Activated CD8-positive, alpha-beta T cell treated with anti-CD3 and anti-CD28 coated beads, Interleukin-2, amount 10 ng/mL, durations not matched to agents 7 days and 5 days (primary cell): ENCODE data around the gene OR51G1. TPM values are rescaled to one million over a fixed set of nuclear protein-coding genes. Genes with fewer than 3 reads are reported as not detected.
"Not testable (repeated sequence)": the region's sequence is repeated elsewhere in the genome, so short reads cannot be mapped to it uniquely, and the experiment has no call there.

Experiments
- ATAC-seq: fragments of 150-1000 bp; cut with Tn5 transposase; one replicate; pipeline ENCODE4 v1.10.0; 2021; ENCODE audit warnings: moderate library complexity
- CTCF ChIA-PET: fragments of 350-600 bp; sonication (Branson Sonifier 250); formaldehyde crosslinking; loops from one replicate; lab custom pipeline; 2021; ENCODE audit warnings: antibody characterized with exemption; lab: Charles Lee
- POLR2A ChIA-PET: fragments of 350-600 bp; sonication (Branson Sonifier 250); formaldehyde crosslinking; loops from one replicate; lab custom pipeline; 2021; ENCODE audit warnings: antibody characterized with exemption; lab: Charles Lee
- DNase-seq: peaks from one replicate; pipeline ENCODE4 v3.0.0-alpha.2; 2020
- H3K27ac Mint-ChIP-seq: one replicate; pipeline ENCODE4 v1.8.0; 2021; ENCODE audit warnings: mild to moderate bottlenecking, mixed read lengths
- H3K27me3 Mint-ChIP-seq: one replicate; pipeline ENCODE4 v1.8.0; 2021; ENCODE audit warnings: low read depth, mixed read lengths
- H3K36me3 Mint-ChIP-seq: one replicate; pipeline ENCODE4 v1.8.0; 2021; ENCODE audit warnings: low read depth, mixed read lengths
- H3K4me1 Mint-ChIP-seq: one replicate; pipeline ENCODE4 v1.8.0; 2021; ENCODE audit warnings: low read depth, mixed read lengths
- H3K4me3 Mint-ChIP-seq: one replicate; pipeline ENCODE4 v1.8.0; 2021; ENCODE audit warnings: mild to moderate bottlenecking, mixed read lengths
- H3K9me3 Mint-ChIP-seq: one replicate; pipeline ENCODE4 v1.8.0; 2022; ENCODE audit warnings: mixed read lengths; ENCODE audit not compliant: insufficient read depth
- total RNA-seq, 2 experiments: library from RNA; stranded (reverse); gene quantifications; one replicate each; pipeline ENCODE4 v1.2.3, GENCODE V29; 2021

Gene OR51G1, protein sequence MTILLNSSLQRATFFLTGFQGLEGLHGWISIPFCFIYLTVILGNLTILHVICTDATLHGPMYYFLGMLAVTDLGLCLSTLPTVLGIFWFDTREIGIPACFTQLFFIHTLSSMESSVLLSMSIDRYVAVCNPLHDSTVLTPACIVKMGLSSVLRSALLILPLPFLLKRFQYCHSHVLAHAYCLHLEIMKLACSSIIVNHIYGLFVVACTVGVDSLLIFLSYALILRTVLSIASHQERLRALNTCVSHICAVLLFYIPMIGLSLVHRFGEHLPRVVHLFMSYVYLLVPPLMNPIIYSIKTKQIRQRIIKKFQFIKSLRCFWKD
- not detected for total RNA-seq

- ChIA-PET CTCF (no interaction called here), POLR2A (no interaction called here)
- no peak within 1 kb of the TSS for H3K4me3 Mint-ChIP-seq
- no peaks in the 10 kb centered on the region for H3K27me3 Mint-ChIP-seq
- no peaks in the 10 kb centered on the region for H3K4me1 Mint-ChIP-seq
- no peak within 1 kb of the TSS for H3K27ac Mint-ChIP-seq
- DNase-seq (no peak), ATAC-seq (no peak)
- no peaks in the 10 kb centered on the region for H3K9me3 Mint-ChIP-seq
- no peaks in the 10 kb centered on the region for H3K36me3 Mint-ChIP-seq
Observed at GRCh38 chr11:4924239-4924638, at the start of gene OR51G1. Gene OR51G1, minus strand, starts transcription at chr11:4924339. Its CDS starts 0 bp downstream, at chr11:4924339.

DNA sequence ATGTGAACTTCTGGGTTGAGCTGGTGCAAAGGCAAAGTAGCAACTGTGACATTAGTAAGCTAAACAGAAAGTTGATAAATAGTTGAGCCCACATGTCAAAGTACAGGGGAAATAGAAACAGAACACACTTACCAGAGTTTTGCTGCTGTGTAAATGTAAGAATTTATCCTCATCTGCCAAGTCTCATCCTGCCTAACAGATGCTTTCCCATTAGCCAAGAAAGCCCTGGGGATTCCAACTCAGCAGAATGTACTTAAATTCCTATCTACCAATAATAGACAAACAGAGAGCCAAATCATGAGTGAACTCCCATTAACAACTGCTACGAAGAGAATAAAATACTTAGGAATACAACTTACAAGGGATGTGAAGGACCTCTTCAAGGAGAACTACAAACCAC is 38.7 kb upstream of the OR51G1 start:
- ChIA-PET POLR2A (no interaction called here), CTCF (no interaction called here)
- DNase-seq, result no peak
- Mint-ChIP-seq H3K36me3 (no peaks in the 10 kb centered on the region), H3K27me3 (no peaks in the 10 kb centered on the region), H3K27ac (no peak overlapping the region), H3K4me1 (no peaks in the 10 kb centered on the region), H3K9me3 (no peaks in the 10 kb centered on the region), H3K4me3 (no peak overlapping the region)
- ATAC-seq, result no peak

- no peak overlapping the region for H3K27ac Mint-ChIP-seq
- no peak overlapping the region for H3K4me3 Mint-ChIP-seq
- no peaks in the 10 kb centered on the region for H3K9me3 Mint-ChIP-seq
- no peaks in the 10 kb centered on the region for H3K4me1 Mint-ChIP-seq
- ATAC-seq, result no peak
- DNase-seq, result no peak
- no peaks in the 10 kb centered on the region for H3K36me3 Mint-ChIP-seq
- H3K27me3 Mint-ChIP-seq, result no peaks in the 10 kb centered on the region
- CTCF ChIA-PET, result no interaction called here
- POLR2A ChIA-PET, result no interaction called here
Observed at GRCh38 chr11:4960877-4961276, 36.7 kb upstream of the OR51G1 start.

GRCh38 chr11:4957396-4957795 is 33.3 kb upstream of the OR51G1 start:
- no peak overlapping the region for H3K27ac Mint-ChIP-seq
- H3K4me3 Mint-ChIP-seq, result no peak overlapping the region
- no peaks in the 10 kb centered on the region for H3K4me1 Mint-ChIP-seq

GRCh38 chr11:4955613-4956012 is 31.5 kb upstream of the OR51G1 start, which contains the start of gene OR51A2:
Gene OR51A2, minus strand, starts transcription at chr11:4955713. Its CDS starts 0 bp downstream, at chr11:4955713.
- POLR2A ChIA-PET, DNase-seq, H3K4me3 Mint-ChIP-seq, H3K4me1 Mint-ChIP-seq, H3K27ac Mint-ChIP-seq, H3K27me3 Mint-ChIP-seq, H3K9me3 Mint-ChIP-seq, H3K36me3 Mint-ChIP-seq, CTCF ChIA-PET, ATAC-seq: not testable (repeated sequence)

More at GRCh38 chr11:4957396-4957795, 33.3 kb upstream of the OR51G1 start:
- H3K27me3 Mint-ChIP-seq, result no peaks in the 10 kb centered on the region
- CTCF ChIA-PET, result no interaction called here
- DNase-seq (no peak), ATAC-seq (no peak)
- H3K36me3 Mint-ChIP-seq, result no peaks in the 10 kb centered on the region
- H3K9me3 Mint-ChIP-seq, result no peaks in the 10 kb centered on the region
- POLR2A ChIA-PET, result no interaction called here

- CTCF ChIA-PET, result no interaction called here
- Mint-ChIP-seq H3K36me3 (no peaks in the 10 kb centered on the region), H3K27ac (no peak within 1 kb of the TSS), H3K4me1 (no peaks in the 10 kb centered on the region), H3K27me3 (no peaks in the 10 kb centered on the region), H3K4me3 (no peak within 1 kb of the TSS), H3K9me3 (no peaks in the 10 kb centered on the region)
- ATAC-seq (no peak), DNase-seq (no peak)
- POLR2A ChIA-PET, result no interaction called here
Observed at GRCh38 chr11:4947505-4947904, 23.4 kb upstream of the OR51G1 start, which contains the start of gene OR51A4. Gene OR51A4, minus strand, starts transcription at chr11:4947605. Its CDS starts 505 bp downstream, at chr11:4947100.

GRCh38 chr11:4936745-4937144 is 12.6 kb upstream of the OR51G1 start:
- ChIA-PET POLR2A (no interaction called here), CTCF (no interaction called here)
- H3K9me3 Mint-ChIP-seq, result no peaks in the 10 kb centered on the region
- no peak overlapping the region for H3K4me3 Mint-ChIP-seq
- H3K4me1 Mint-ChIP-seq, result no peaks in the 10 kb centered on the region
- H3K27me3 Mint-ChIP-seq, result no peaks in the 10 kb centered on the region
- no peaks in the 10 kb centered on the region for H3K36me3 Mint-ChIP-seq
- ATAC-seq (no peak), DNase-seq (no peak)
- no peak overlapping the region for H3K27ac Mint-ChIP-seq

DNA sequence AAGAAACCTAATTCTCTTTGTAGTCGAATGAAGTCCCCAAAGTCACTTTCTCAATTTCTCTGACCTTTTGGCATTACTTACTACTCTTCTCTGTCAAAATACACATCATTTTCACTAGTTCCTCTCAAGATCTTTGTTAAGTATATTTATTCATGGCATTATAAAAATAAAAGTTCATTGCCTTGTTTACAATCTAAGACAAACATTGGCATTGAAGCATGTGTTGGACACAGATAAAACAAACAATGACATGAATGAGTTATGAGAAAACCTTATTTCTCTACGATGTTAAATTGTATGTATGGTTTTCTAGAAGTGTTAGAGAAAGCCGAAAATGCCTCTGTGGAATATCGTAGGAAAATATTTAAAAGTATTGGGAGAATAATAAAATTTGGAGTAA is 8.6 kb upstream of the OR51G1 start:
- ChIA-PET POLR2A (no interaction called here), CTCF (interaction anchor here (1.4 kb wide), 1 partner anchor 296 kb away, joined by 3 read pairs; the partner anchor contains the start of gene OR51D1)
- DNase-seq (no peak), ATAC-seq (no peak)
- no peaks in the 10 kb centered on the region for H3K36me3 Mint-ChIP-seq
- no peaks in the 10 kb centered on the region for H3K27me3 Mint-ChIP-seq
- H3K4me3 Mint-ChIP-seq, result no peak overlapping the region
- H3K9me3 Mint-ChIP-seq, result no peaks in the 10 kb centered on the region
- no peak overlapping the region for H3K27ac Mint-ChIP-seq
- no peaks in the 10 kb centered on the region for H3K4me1 Mint-ChIP-seq

DNA sequence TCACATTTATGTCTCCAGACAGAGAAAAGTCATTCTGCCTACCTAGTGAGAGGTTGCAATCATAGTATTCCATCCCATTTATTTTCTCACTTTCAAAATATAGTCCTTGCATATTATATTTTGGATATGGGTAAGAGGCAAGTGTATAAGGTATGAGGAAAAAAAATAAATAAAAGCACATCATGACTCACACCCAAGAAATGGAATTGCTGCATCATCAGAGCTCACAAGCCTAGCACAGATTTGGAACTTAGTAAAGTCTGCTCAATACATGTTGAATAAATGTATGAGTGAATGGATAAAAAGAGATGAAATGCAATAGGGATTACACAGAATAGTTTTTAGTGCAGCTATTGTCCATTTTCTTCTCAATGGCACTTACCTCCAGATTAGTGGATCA is 2.5 kb upstream of the OR51G1 start:
- H3K4me1 Mint-ChIP-seq, result no peaks in the 10 kb centered on the region
- ChIA-PET CTCF (no interaction called here), POLR2A (no interaction called here)
- H3K4me3 Mint-ChIP-seq, result no peak overlapping the region
- H3K36me3 Mint-ChIP-seq, result no peaks in the 10 kb centered on the region
- no peaks in the 10 kb centered on the region for H3K27me3 Mint-ChIP-seq
- H3K9me3 Mint-ChIP-seq, result no peaks in the 10 kb centered on the region
- ATAC-seq (no peak), DNase-seq (no peak)
- H3K27ac Mint-ChIP-seq, result no peak overlapping the region

- H3K9me3 Mint-ChIP-seq, result no peaks in the 10 kb centered on the region
- no peak overlapping the region for H3K27ac Mint-ChIP-seq
- ATAC-seq, result no peak
- no peak overlapping the region for H3K4me3 Mint-ChIP-seq
- ChIA-PET POLR2A (no interaction called here), CTCF (no interaction called here)
- no peaks in the 10 kb centered on the region for H3K36me3 Mint-ChIP-seq
- no peaks in the 10 kb centered on the region for H3K27me3 Mint-ChIP-seq
- H3K4me1 Mint-ChIP-seq, result no peaks in the 10 kb centered on the region
- no peak for DNase-seq
Observed at GRCh38 chr11:4922304-4922703, 1.8 kb downstream of the OR51G1 start.

DNA sequence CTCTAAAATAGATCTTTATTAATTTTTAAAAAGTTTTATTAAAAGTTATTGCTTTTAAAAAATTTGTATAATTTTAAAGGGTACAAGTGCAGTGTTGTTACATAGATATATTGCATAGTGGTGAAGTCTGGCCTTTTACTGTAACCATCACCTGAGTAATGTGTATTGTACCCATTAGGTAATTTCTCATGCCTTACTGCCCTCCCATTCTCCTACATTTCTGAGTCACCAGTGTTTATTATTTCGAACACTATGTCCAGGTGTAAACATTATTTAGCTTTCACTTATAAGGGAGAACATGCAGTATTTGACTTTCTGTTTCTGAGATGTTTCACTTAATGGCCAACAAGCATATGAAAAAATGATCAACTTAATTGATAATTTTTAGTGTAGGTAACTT is 2.3 kb downstream of the OR51G1 start:
- Mint-ChIP-seq H3K27me3 (no peaks in the 10 kb centered on the region), H3K9me3 (no peaks in the 10 kb centered on the region), H3K27ac (no peak overlapping the region), H3K36me3 (no peaks in the 10 kb centered on the region), H3K4me1 (no peaks in the 10 kb centered on the region), H3K4me3 (no peak overlapping the region)
- no peak for ATAC-seq
- DNase-seq, result no peak
- ChIA-PET CTCF (no interaction called here), POLR2A (no interaction called here)

GRCh38 chr11:4919250-4919649 is 4.9 kb downstream of the OR51G1 start, which contains the start of gene OR51G2:
Gene OR51G2, minus strand, starts transcription at chr11:4919350. Its CDS starts 3,687 bp downstream, at chr11:4915663.
- Mint-ChIP-seq H3K27me3 (no peaks in the 10 kb centered on the region), H3K36me3 (no peaks in the 10 kb centered on the region), H3K4me3 (no peak within 1 kb of the TSS), H3K27ac (no peak within 1 kb of the TSS), H3K9me3 (no peaks in the 10 kb centered on the region), H3K4me1 (no peaks in the 10 kb centered on the region)
- CTCF ChIA-PET, result no interaction called here
- POLR2A ChIA-PET, result no interaction called here
- no peak for ATAC-seq
- DNase-seq, result no peak
